Dedifferentiated amniotic fluid mesenchymal stem cell (primary cell): ENCODE measurements around the gene RYR2.
"Not testable (repeated sequence)": the region's sequence is repeated elsewhere in the genome, so short reads cannot be mapped to it uniquely, and the experiment has no call there.

Source experiments
- DNase-seq: peaks from one replicate; pipeline ENCODE4 v3.0.0-alpha.2; 2016; ENCODE audit errors: extremely low spot score

Gene RYR2

GRCh38 chr1:237786066-237786719, 744.2 kb downstream of the RYR2 start:
- DNase-seq, result no peak

GRCh38 chr1:237788069-237788468, 746.1 kb downstream of the RYR2 start:
- no peak for DNase-seq

- DNase-seq, result no peak
These were observed 747.6 kb downstream of the RYR2 start for GRCh38 chr1:237789619-237790018.

- DNase-seq, result no peak
These were observed 749.6 kb downstream of the RYR2 start for GRCh38 chr1:237791592-237791991.

GRCh38 chr1:237792149-237792548, 750.2 kb downstream of the RYR2 start:
- DNase-seq, result no peak

GRCh38 chr1:237792726-237793125, 750.7 kb downstream of the RYR2 start:
- no peak for DNase-seq

- DNase-seq, result no peak
These were observed 752.1 kb downstream of the RYR2 start for GRCh38 chr1:237794071-237794470.

- no peak for DNase-seq
These were observed 753.6 kb downstream of the RYR2 start for GRCh38 chr1:237795558-237795957.

- DNase-seq, result no peak
These were observed 757.9 kb downstream of the RYR2 start for GRCh38 chr1:237799762-237800474.

- DNase-seq, result no peak
These were observed 762.5 kb downstream of the RYR2 start for GRCh38 chr1:237804516-237804915.

GRCh38 chr1:237809099-237809498, 767.1 kb downstream of the RYR2 start:
- DNase-seq, result no peak

GRCh38 chr1:237811633-237812032, 769.6 kb downstream of the RYR2 start:
- no peak for DNase-seq

GRCh38 chr1:237812061-237812460, 770.1 kb downstream of the RYR2 start:
- DNase-seq, result no peak

- no peak for DNase-seq
These were observed 772.4 kb downstream of the RYR2 start for GRCh38 chr1:237814319-237814924.

GRCh38 chr1:237817277-237817676, 775.3 kb downstream of the RYR2 start:
- DNase-seq, result no peak

GRCh38 chr1:237820634-237821033, 778.6 kb downstream of the RYR2 start:
- DNase-seq, result not testable (repeated sequence)

- no peak for DNase-seq
These were observed 790.9 kb downstream of the RYR2 start for GRCh38 chr1:237832858-237833257.

GRCh38 chr1:237834048-237834447, 792.1 kb downstream of the RYR2 start:
- DNase-seq, result no peak

GRCh38 chr1:237834461-237834860, 792.5 kb downstream of the RYR2 start:
- DNase-seq, result no peak

- no peak for DNase-seq
These were observed 796.3 kb downstream of the RYR2 start for GRCh38 chr1:237838320-237838719.

- no peak for DNase-seq
These were observed 797.0 kb downstream of the RYR2 start for GRCh38 chr1:237838904-237839534.

GRCh38 chr1:237841485-237841884, 799.5 kb downstream of the RYR2 start:
- no peak for DNase-seq

- not testable (repeated sequence) for DNase-seq
These were observed 801.5 kb downstream of the RYR2 start for GRCh38 chr1:237843516-237843915.
